Measurements from ENCODE around the gene TIMM44.

Gene TIMM44

DNA sequence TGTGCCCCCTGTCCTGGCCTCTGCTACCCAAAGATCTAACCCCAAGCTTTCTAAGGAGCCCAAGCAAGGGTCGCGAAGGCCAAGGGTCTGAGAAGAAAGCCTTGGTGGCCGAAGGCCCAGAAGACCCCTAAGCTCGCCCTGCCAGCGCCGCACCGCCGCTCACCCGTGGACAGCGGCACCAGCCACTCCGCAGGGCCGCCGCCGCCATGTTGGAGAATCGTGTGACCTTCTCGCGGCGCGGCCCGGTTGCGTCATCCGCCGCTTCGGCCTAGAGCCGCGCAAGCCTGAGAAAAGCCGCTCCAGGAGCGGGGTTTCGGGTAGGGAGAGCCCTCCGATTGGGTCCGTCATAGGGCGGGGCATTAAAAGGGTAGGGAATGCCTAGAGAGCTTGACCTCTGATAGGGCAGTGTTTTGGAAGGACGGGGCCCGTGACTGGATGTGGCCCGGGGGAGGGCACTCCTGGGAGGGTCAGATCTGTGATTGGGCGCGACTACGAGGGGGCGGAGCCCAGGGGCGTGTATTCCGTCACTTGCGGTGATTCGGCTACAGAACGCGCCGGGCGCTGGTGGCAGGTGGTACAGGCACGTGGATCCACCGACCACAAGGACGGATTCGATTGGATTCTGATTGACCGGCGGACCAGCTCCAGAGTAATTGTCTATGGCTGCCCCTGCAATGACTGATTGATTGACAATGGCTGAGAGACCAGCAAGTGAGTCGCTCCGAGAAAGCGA, at the start of gene TIMM44:
Gene TIMM44 (minus strand): TSS at position 223 of the 733 bp plus-strand sequence. CDS start 15 bp downstream, at position 208.
- TF ChIP-seq ZC3H10 (CRISPR knock-in tag; IDR thresholded peaks at IDR 0.05) (no peak), POU6F1 (CRISPR knock-in tag; IDR thresholded peaks at IDR 0.05; ENCODE audit: borderline replicate concordance, low read depth) (no peak), ARNTL (CRISPR knock-in tag; IDR thresholded peaks at IDR 0.05; ENCODE audit: borderline replicate concordance, low read depth) (no peak), TOX (CRISPR knock-in tag; IDR thresholded peaks at IDR 0.05; ENCODE audit: borderline replicate concordance) (no peak), OSR1 (CRISPR knock-in tag; IDR thresholded peaks at IDR 0.05) (no peak), CSRNP3 (CRISPR knock-in tag; IDR thresholded peaks at IDR 0.05) (no peak), ZNF565 (CRISPR knock-in tag; conservative IDR thresholded peaks at IDR 0.05; ENCODE audit: low read depth) (no peak), TCF4 (CRISPR knock-in tag; IDR thresholded peaks at IDR 0.05; ENCODE audit: borderline replicate concordance) (no peak), CREB5 (CRISPR knock-in tag; IDR thresholded peaks at IDR 0.05; ENCODE audit: low read depth) (no peak), GLIS3 (CRISPR knock-in tag; IDR thresholded peaks at IDR 0.05) (no peak), ZNF8 (CRISPR knock-in tag; IDR thresholded peaks at IDR 0.05) (no peak), BACH2 (CRISPR knock-in tag; IDR thresholded peaks at IDR 0.05; ENCODE audit: borderline replicate concordance) (no peak), ISL1 (CRISPR knock-in tag; IDR thresholded peaks at IDR 0.05) (no peak), ZNF70 (CRISPR knock-in tag; IDR thresholded peaks at IDR 0.05) (no peak), PPARA (CRISPR knock-in tag; IDR thresholded peaks at IDR 0.05; ENCODE audit: borderline replicate concordance) (no peak), RARB (CRISPR knock-in tag; IDR thresholded peaks at IDR 0.05) (no peak), ZFP30 (CRISPR knock-in tag; IDR thresholded peaks at IDR 0.05) (no peak), ESRRG (CRISPR knock-in tag; IDR thresholded peaks at IDR 0.05) (no peak)
- TF ChIP-seq, protein P1, sequence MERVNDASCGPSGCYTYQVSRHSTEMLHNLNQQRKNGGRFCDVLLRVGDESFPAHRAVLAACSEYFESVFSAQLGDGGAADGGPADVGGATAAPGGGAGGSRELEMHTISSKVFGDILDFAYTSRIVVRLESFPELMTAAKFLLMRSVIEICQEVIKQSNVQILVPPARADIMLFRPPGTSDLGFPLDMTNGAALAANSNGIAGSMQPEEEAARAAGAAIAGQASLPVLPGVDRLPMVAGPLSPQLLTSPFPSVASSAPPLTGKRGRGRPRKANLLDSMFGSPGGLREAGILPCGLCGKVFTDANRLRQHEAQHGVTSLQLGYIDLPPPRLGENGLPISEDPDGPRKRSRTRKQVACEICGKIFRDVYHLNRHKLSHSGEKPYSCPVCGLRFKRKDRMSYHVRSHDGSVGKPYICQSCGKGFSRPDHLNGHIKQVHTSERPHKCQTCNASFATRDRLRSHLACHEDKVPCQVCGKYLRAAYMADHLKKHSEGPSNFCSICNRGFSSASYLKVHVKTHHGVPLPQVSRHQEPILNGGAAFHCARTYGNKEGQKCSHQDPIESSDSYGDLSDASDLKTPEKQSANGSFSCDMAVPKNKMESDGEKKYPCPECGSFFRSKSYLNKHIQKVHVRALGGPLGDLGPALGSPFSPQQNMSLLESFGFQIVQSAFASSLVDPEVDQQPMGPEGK (CRISPR knock-in tag; IDR thresholded peaks at IDR 0.05; ENCODE audit: borderline replicate concordance) = no peak
- TF ChIP-seq, protein P2, sequence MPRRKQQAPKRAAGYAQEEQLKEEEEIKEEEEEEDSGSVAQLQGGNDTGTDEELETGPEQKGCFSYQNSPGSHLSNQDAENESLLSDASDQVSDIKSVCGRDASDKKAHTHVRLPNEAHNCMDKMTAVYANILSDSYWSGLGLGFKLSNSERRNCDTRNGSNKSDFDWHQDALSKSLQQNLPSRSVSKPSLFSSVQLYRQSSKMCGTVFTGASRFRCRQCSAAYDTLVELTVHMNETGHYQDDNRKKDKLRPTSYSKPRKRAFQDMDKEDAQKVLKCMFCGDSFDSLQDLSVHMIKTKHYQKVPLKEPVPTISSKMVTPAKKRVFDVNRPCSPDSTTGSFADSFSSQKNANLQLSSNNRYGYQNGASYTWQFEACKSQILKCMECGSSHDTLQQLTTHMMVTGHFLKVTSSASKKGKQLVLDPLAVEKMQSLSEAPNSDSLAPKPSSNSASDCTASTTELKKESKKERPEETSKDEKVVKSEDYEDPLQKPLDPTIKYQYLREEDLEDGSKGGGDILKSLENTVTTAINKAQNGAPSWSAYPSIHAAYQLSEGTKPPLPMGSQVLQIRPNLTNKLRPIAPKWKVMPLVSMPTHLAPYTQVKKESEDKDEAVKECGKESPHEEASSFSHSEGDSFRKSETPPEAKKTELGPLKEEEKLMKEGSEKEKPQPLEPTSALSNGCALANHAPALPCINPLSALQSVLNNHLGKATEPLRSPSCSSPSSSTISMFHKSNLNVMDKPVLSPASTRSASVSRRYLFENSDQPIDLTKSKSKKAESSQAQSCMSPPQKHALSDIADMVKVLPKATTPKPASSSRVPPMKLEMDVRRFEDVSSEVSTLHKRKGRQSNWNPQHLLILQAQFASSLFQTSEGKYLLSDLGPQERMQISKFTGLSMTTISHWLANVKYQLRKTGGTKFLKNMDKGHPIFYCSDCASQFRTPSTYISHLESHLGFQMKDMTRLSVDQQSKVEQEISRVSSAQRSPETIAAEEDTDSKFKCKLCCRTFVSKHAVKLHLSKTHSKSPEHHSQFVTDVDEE (CRISPR knock-in tag; IDR thresholded peaks at IDR 0.05) = no peak
- peak; percentile 99 for ATAC-seq

- no peak for ATAC-seq
- TF ChIP-seq POU6F1 (CRISPR knock-in tag; IDR thresholded peaks at IDR 0.05; ENCODE audit: borderline replicate concordance, low read depth) (no peak), TOX (CRISPR knock-in tag; IDR thresholded peaks at IDR 0.05; ENCODE audit: borderline replicate concordance) (no peak), BACH2 (CRISPR knock-in tag; IDR thresholded peaks at IDR 0.05; ENCODE audit: borderline replicate concordance) (no peak), ZNF565 (CRISPR knock-in tag; conservative IDR thresholded peaks at IDR 0.05; ENCODE audit: low read depth) (no peak), PPARA (CRISPR knock-in tag; IDR thresholded peaks at IDR 0.05; ENCODE audit: borderline replicate concordance) (no peak), RARB (CRISPR knock-in tag; IDR thresholded peaks at IDR 0.05) (no peak), ZC3H10 (CRISPR knock-in tag; IDR thresholded peaks at IDR 0.05) (no peak), ESRRG (CRISPR knock-in tag; IDR thresholded peaks at IDR 0.05) (no peak), SNAI2 (CRISPR knock-in tag; IDR thresholded peaks at IDR 0.05) (no peak), OSR1 (CRISPR knock-in tag; IDR thresholded peaks at IDR 0.05) (no peak), ISL1 (CRISPR knock-in tag; IDR thresholded peaks at IDR 0.05) (no peak), ZNF8 (CRISPR knock-in tag; IDR thresholded peaks at IDR 0.05) (no peak)
- TF ChIP-seq, protein P2 (CRISPR knock-in tag; IDR thresholded peaks at IDR 0.05) = no peak
Measured at GRCh38 chr19:7992575-7992974, 49.1 kb upstream of the TIMM44 start.
